Erythroblast (primary cell): ENCODE data around the gene ACMSD.

ENCODE experiments used
- GATA1 ChIP-seq: IDR thresholded peaks from 2 replicates; pipeline ENCODE4 v1.6.1; 2011; ENCODE audit warnings: low read depth, mild to moderate bottlenecking, control low read depth, low read length, moderate library complexity
- POLR2A ChIP-seq: IDR thresholded peaks from 2 replicates; pipeline ENCODE4 v1.6.1; 2011; ENCODE audit warnings: mild to moderate bottlenecking, low read length

DNA sequence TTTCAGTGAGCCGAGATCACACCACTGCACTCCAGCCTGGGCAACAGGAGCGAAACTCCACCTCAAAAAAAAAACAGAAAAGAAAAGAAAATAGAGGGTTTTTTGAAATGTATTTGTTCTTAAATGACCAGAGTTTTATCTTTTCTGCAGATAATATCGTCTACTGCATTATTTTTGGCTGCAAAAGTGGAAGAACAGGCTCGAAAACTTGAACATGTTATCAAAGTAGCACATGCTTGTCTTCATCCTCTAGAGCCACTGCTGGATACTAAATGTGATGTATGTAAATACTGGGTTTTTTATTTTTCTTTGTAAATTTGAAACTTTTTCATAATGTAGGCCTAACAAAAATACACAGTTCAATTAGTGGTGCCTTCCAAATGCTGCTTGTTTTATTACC, 98.3 kb downstream of the ACMSD start:
- no peak for TF ChIP-seq POLR2A
- TF ChIP-seq GATA1 = no peak
